Lower leg skin (tissue), 3 donors: ENCODE measurements around the gene ANKH.

ENCODE experiments used
- POLR2A ChIP-seq, 2 donors: fragments of 450-650 bp; IDR thresholded peaks; one replicate each; pipeline ENCODE4 v1.6.1; 2016 to 2017; ENCODE audit warnings: antibody characterized with exemption in 2 of 2, mild to moderate bottlenecking in 1 of 2, moderate library complexity in 1 of 2
- TF ChIP-seq, protein P1 (sequence below), 3 donors: fragments of 450-650 bp; IDR thresholded peaks; one replicate each; pipeline ENCODE4 v1.5.1; 2016; ENCODE audit warnings: antibody characterized with exemption in 3 of 3, mild to moderate bottlenecking in 3 of 3, moderate library complexity in 2 of 3

- TF ChIP-seq POLR2A (IDR thresholded peaks at IDR 0.05): no peak
- TF ChIP-seq, protein P1, sequence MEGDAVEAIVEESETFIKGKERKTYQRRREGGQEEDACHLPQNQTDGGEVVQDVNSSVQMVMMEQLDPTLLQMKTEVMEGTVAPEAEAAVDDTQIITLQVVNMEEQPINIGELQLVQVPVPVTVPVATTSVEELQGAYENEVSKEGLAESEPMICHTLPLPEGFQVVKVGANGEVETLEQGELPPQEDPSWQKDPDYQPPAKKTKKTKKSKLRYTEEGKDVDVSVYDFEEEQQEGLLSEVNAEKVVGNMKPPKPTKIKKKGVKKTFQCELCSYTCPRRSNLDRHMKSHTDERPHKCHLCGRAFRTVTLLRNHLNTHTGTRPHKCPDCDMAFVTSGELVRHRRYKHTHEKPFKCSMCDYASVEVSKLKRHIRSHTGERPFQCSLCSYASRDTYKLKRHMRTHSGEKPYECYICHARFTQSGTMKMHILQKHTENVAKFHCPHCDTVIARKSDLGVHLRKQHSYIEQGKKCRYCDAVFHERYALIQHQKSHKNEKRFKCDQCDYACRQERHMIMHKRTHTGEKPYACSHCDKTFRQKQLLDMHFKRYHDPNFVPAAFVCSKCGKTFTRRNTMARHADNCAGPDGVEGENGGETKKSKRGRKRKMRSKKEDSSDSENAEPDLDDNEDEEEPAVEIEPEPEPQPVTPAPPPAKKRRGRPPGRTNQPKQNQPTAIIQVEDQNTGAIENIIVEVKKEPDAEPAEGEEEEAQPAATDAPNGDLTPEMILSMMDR (IDR thresholded peaks at IDR 0.05): no peak
Observed at GRCh38 chr5:14920121-14920520, 48.5 kb upstream of the ANKH start.
